Transverse colon (tissue), 4 donors: Measurements from ENCODE around the gene SEMA3C.

Source experiments
- CTCF ChIP-seq, 5 experiments: fragments of 200-600 bp in 3 of 5; fragments of 450-650 bp in 2 of 5; sonication (generic) in 3 of 5; IDR thresholded peaks; 1 replicate in 2 of 5; 2 replicates in 3 of 5; pipeline ENCODE4 v1.5.1; 2016 to 2017; ENCODE audit warnings: antibody characterized with exemption in 5 of 5, inconsistent platforms in 3 of 5, mild to moderate bottlenecking in 2 of 5, moderate library complexity in 1 of 5
- POLR2A ChIP-seq: fragments of 450-650 bp; IDR thresholded peaks from one replicate; pipeline ENCODE4 v1.6.1; 2016; ENCODE audit warnings: antibody characterized with exemption, mild to moderate bottlenecking, moderate library complexity
- POLR2AphosphoS5 ChIP-seq, 3 donors: sonication (generic); formaldehyde crosslinking; IDR thresholded peaks; one replicate each; pipeline ENCODE4 v1.6.1; 2016; ENCODE audit warnings: antibody characterized with exemption in 3 of 3

DNA sequence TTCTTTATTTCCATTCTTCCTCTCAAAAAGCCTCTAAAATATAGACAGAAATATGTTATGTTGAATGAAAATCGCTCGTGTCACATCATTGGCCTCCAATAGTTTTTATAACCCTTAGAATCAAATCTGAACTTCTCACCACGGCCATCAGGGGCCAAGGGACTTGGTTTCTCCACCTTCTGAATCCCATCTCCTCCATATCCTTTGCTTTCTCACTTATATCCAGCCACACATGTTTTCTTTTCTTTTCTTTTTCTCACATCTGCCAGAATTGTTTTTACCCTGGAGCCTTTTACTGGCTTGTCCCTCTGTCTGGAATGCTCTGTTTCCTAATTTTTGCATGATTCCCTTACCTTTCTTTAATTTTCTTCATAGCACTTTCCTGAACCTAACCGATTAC, 184.8 kb downstream of the SEMA3C start:
- no peak for TF ChIP-seq POLR2AphosphoS5 (IDR thresholded peaks at IDR 0.05)
- TF ChIP-seq CTCF (IDR thresholded peaks at IDR 0.05), result no peak
- TF ChIP-seq POLR2A, result no peak
